HEK293 (cell line): ENCODE measurements around the gene GPRASP3.

Experiments
- CTCF ChIA-PET: fragments of 350-600 bp; formaldehyde crosslinking; extraction: SDS; loops from one replicate; lab custom pipeline; 2021; ENCODE audit warnings: antibody characterized with exemption; lab: Yijun Ruan, JAX
- POLR2A ChIA-PET: fragments of 300-600 bp; formaldehyde crosslinking; extraction: SDS; loops from one replicate; lab custom pipeline; 2020; ENCODE audit warnings: antibody characterized with exemption, inconsistent platforms; lab: Yijun Ruan, JAX
- H3K27ac ChIP-seq: fragments of 200-500 bp; sonication (Bioruptor generic); 2 replicates; pipeline ENCODE4 v1.5.1; 2014; ENCODE audit warnings: low read depth, low read length, control low read depth, inconsistent platforms; ENCODE audit errors: extremely low read depth
- H3K36me3 ChIP-seq, 2 experiments: fragments of 200-500 bp in 1 of 2; sonication (Bioruptor generic) in 1 of 2; 1 replicate in 1 of 2; 2 replicates in 1 of 2; pipeline ENCODE4 v1.5.1; 2014 to 2017; ENCODE audit warnings: inconsistent platforms in 2 of 2, low read length in 2 of 2; ENCODE audit not compliant: control insufficient read depth in 2 of 2, insufficient read depth in 1 of 2
- H3K4me1 ChIP-seq: fragments of 200-500 bp; sonication (Bioruptor generic); 2 replicates; pipeline ENCODE4 v1.5.1; 2014; ENCODE audit warnings: mild to moderate bottlenecking, low read length, inconsistent platforms; ENCODE audit not compliant: control insufficient read depth, insufficient read depth
- H3K4me3 ChIP-seq: 2 replicates; pipeline ENCODE4 v1.5.1; 2011; ENCODE audit warnings: low read depth, mild to moderate bottlenecking, control low read depth, low read length, moderate library complexity
- H3K9me3 ChIP-seq: fragments of 200-500 bp; sonication (Bioruptor generic); 2 replicates; pipeline ENCODE4 v1.5.1; 2014; ENCODE audit warnings: low read depth, low read length, inconsistent platforms; ENCODE audit not compliant: control insufficient read depth, insufficient read depth
- GFI1B ChIP-seq: fragments of 450-650 bp; formaldehyde crosslinking; IDR thresholded peaks from 2 replicates; pipeline ENCODE4 v1.5.1; 2016; ENCODE audit warnings: missing biosample characterization, missing genetic modification characterization
- KLF1 ChIP-seq: fragments of 450-650 bp; formaldehyde crosslinking; IDR thresholded peaks from 2 replicates; pipeline ENCODE4 v1.5.1; 2016; ENCODE audit warnings: missing biosample characterization, missing genetic modification characterization
- KLF16 ChIP-seq: fragments of 450-650 bp; formaldehyde crosslinking; IDR thresholded peaks from 2 replicates; pipeline ENCODE4 v1.5.1; 2017; ENCODE audit warnings: missing biosample characterization, missing genetic modification characterization
- KLF7 ChIP-seq: fragments of 450-650 bp; formaldehyde crosslinking; IDR thresholded peaks from 2 replicates; pipeline ENCODE4 v1.5.1; 2016; ENCODE audit warnings: missing biosample characterization, missing genetic modification characterization, borderline replicate concordance
- MYNN ChIP-seq: fragments of 450-650 bp; formaldehyde crosslinking; IDR thresholded peaks from 2 replicates; pipeline ENCODE4 v1.5.1; 2016; ENCODE audit warnings: missing biosample characterization, missing genetic modification characterization, borderline replicate concordance
- PRDM1 ChIP-seq: fragments of 450-650 bp; formaldehyde crosslinking; IDR thresholded peaks from 2 replicates; pipeline ENCODE4; 2016; ENCODE audit warnings: missing biosample characterization, missing genetic modification characterization
- REPIN1 ChIP-seq: fragments of 450-650 bp; formaldehyde crosslinking; IDR thresholded peaks from 2 replicates; pipeline ENCODE4 v1.5.1; 2017; ENCODE audit warnings: missing biosample characterization, missing genetic modification characterization, low read depth
- SP3 ChIP-seq: fragments of 450-650 bp; formaldehyde crosslinking; IDR thresholded peaks from 2 replicates; pipeline ENCODE4 v1.5.1; 2016; ENCODE audit warnings: missing biosample characterization, missing genetic modification characterization
- ZBTB1 ChIP-seq: fragments of 450-650 bp; formaldehyde crosslinking; IDR thresholded peaks from 2 replicates; pipeline ENCODE4 v1.5.1; 2016; ENCODE audit warnings: missing biosample characterization, missing genetic modification characterization
- ZFP37 ChIP-seq: fragments of 450-650 bp; formaldehyde crosslinking; IDR thresholded peaks from 2 replicates; pipeline ENCODE4 v1.5.1; 2016; ENCODE audit warnings: missing biosample characterization, missing genetic modification characterization
- ZNF10 ChIP-seq: fragments of 450-650 bp; formaldehyde crosslinking; IDR thresholded peaks from 2 replicates; pipeline ENCODE4 v1.5.1; 2017; ENCODE audit warnings: missing biosample characterization, missing genetic modification characterization
- ZNF140 ChIP-seq: fragments of 450-650 bp; formaldehyde crosslinking; IDR thresholded peaks from 2 replicates; pipeline ENCODE4 v1.5.1; 2016; ENCODE audit warnings: missing biosample characterization, missing genetic modification characterization
- ZNF155 ChIP-seq: fragments of 450-650 bp; formaldehyde crosslinking; IDR thresholded peaks from 2 replicates; pipeline ENCODE4 v1.5.1; 2016; ENCODE audit warnings: missing biosample characterization, missing genetic modification characterization
- ZNF202 ChIP-seq: fragments of 450-650 bp; formaldehyde crosslinking; IDR thresholded peaks from 2 replicates; pipeline ENCODE4 v1.5.1; 2016; ENCODE audit warnings: missing biosample characterization, missing genetic modification characterization, borderline replicate concordance
- ZNF214 ChIP-seq: fragments of 450-650 bp; formaldehyde crosslinking; IDR thresholded peaks from 2 replicates; pipeline ENCODE4 v1.5.1; 2017; ENCODE audit warnings: missing biosample characterization, mild to moderate bottlenecking, missing genetic modification characterization, borderline replicate concordance
- ZNF350 ChIP-seq: fragments of 450-650 bp; formaldehyde crosslinking; IDR thresholded peaks from 2 replicates; pipeline ENCODE4 v1.5.0; 2017; ENCODE audit warnings: missing biosample characterization, mild to moderate bottlenecking, missing genetic modification characterization
- ZNF37A ChIP-seq: fragments of 450-650 bp; IDR thresholded peaks from 2 replicates; pipeline ENCODE4 v1.5.1; 2018; ENCODE audit warnings: missing biosample characterization, missing genetic modification characterization
- ZNF394 ChIP-seq: fragments of 450-650 bp; formaldehyde crosslinking; IDR thresholded peaks from 2 replicates; pipeline ENCODE4 v1.5.1; 2016; ENCODE audit warnings: missing biosample characterization, missing genetic modification characterization, mild to moderate bottlenecking, moderate library complexity, borderline replicate concordance
- ZNF530 ChIP-seq: fragments of 450-650 bp; formaldehyde crosslinking; IDR thresholded peaks from 2 replicates; pipeline ENCODE4 v1.5.1; 2016; ENCODE audit warnings: low read depth, missing biosample characterization, missing genetic modification characterization
- ZNF548 ChIP-seq: fragments of 450-650 bp; formaldehyde crosslinking; IDR thresholded peaks from 2 replicates; pipeline ENCODE4 v1.5.1; 2016; ENCODE audit warnings: missing biosample characterization, missing genetic modification characterization
- ZNF785 ChIP-seq: fragments of 450-650 bp; formaldehyde crosslinking; IDR thresholded peaks from 2 replicates; pipeline ENCODE4 v1.5.1; 2016; ENCODE audit warnings: missing biosample characterization, missing genetic modification characterization
- TF ChIP-seq, protein P1 (sequence below): fragments of 450-650 bp; formaldehyde crosslinking; conservative IDR thresholded peaks from 2 replicates; pipeline ENCODE4 v1.5.1; 2016; ENCODE audit warnings: low read depth, missing biosample characterization, missing genetic modification characterization
- TF ChIP-seq, protein P2 (sequence below): fragments of 450-650 bp; formaldehyde crosslinking; IDR thresholded peaks from 2 replicates; pipeline ENCODE4 v1.5.1; 2017; ENCODE audit warnings: missing biosample characterization, missing genetic modification characterization
- TF ChIP-seq, protein P3 (sequence below): fragments of 450-650 bp; formaldehyde crosslinking; IDR thresholded peaks from 2 replicates; pipeline ENCODE4 v1.5.1; 2016; ENCODE audit warnings: missing biosample characterization, missing genetic modification characterization
- TF ChIP-seq, protein P4 (sequence below): fragments of 450-650 bp; formaldehyde crosslinking; IDR thresholded peaks from 2 replicates; pipeline ENCODE4 v1.5.1; 2016; ENCODE audit warnings: missing biosample characterization, missing genetic modification characterization
- TF ChIP-seq, protein P5 (sequence below): fragments of 450-650 bp; formaldehyde crosslinking; IDR thresholded peaks from 2 replicates; pipeline ENCODE4 v1.5.1; 2016; ENCODE audit warnings: missing biosample characterization, missing genetic modification characterization

GPRASP3 gene

DNA sequence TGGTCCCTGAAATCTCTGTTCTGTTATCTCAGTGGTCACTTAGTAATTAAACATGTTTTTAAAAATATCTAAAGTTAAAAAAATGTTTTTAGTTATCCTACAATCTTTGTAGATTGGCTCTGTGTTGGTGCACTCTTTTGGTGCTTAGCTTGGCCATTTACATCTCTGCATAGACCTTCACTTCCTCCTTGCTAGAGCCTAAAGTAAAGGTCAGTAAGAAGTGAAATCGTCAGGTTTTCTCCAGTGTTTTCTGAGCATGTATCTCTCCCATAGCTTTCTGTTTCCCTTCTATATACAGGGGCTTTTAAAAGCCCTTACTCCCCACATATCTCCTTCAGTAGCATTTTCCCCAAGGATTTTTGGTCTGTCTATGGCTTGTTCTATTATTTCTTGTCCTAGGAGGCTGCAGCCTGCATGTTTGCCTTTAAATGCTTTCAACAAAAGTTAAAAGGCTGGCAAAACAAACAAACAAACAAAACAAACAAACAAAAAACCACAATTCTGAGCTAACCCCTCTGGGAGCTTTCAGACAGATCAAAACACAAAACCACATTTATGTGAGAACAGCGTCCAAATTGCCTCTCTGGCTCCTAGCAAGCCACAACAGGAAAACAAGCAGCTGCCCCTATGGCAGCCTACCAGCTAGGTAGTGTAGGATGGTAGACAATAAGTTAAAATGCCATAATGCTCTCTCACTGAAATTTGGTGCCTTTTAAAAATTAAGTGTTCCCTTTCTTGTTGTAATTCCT is 35.6 kb upstream of the GPRASP3 start:
- Histone ChIP-seq H3K36me3 (no peaks in the 10 kb centered on the region), H3K9me3 (0 out of 2 replicates have a peak, but pooled peaks cover 3% of the 10 kb centered on the region), H3K4me1 (no peaks in the 10 kb centered on the region), H3K4me3 (no peak overlapping the region), H3K27ac (no peak overlapping the region)
- ChIA-PET CTCF (no interaction called here), POLR2A (no interaction called here)
- TF ChIP-seq, protein P1, sequence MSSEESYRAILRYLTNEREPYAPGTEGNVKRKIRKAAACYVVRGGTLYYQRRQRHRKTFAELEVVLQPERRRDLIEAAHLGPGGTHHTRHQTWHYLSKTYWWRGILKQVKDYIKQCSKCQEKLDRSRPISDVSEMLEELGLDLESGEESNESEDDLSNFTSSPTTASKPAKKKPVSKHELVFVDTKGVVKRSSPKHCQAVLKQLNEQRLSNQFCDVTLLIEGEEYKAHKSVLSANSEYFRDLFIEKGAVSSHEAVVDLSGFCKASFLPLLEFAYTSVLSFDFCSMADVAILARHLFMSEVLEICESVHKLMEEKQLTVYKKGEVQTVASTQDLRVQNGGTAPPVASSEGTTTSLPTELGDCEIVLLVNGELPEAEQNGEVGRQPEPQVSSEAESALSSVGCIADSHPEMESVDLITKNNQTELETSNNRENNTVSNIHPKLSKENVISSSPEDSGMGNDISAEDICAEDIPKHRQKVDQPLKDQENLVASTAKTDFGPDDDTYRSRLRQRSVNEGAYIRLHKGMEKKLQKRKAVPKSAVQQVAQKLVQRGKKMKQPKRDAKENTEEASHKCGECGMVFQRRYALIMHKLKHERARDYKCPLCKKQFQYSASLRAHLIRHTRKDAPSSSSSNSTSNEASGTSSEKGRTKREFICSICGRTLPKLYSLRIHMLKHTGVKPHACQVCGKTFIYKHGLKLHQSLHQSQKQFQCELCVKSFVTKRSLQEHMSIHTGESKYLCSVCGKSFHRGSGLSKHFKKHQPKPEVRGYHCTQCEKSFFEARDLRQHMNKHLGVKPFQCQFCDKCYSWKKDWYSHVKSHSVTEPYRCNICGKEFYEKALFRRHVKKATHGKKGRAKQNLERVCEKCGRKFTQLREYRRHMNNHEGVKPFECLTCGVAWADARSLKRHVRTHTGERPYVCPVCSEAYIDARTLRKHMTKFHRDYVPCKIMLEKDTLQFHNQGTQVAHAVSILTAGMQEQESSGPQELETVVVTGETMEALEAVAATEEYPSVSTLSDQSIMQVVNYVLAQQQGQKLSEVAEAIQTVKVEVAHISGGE (tag by site-specific recombination): no peak
- no peak for TF ChIP-seq ZNF350 (tag by site-specific recombination)
- TF ChIP-seq, protein P2, sequence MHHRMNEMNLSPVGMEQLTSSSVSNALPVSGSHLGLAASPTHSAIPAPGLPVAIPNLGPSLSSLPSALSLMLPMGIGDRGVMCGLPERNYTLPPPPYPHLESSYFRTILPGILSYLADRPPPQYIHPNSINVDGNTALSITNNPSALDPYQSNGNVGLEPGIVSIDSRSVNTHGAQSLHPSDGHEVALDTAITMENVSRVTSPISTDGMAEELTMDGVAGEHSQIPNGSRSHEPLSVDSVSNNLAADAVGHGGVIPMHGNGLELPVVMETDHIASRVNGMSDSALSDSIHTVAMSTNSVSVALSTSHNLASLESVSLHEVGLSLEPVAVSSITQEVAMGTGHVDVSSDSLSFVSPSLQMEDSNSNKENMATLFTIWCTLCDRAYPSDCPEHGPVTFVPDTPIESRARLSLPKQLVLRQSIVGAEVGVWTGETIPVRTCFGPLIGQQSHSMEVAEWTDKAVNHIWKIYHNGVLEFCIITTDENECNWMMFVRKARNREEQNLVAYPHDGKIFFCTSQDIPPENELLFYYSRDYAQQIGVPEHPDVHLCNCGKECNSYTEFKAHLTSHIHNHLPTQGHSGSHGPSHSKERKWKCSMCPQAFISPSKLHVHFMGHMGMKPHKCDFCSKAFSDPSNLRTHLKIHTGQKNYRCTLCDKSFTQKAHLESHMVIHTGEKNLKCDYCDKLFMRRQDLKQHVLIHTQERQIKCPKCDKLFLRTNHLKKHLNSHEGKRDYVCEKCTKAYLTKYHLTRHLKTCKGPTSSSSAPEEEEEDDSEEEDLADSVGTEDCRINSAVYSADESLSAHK (tag by site-specific recombination): no peak
- TF ChIP-seq ZNF785 (tag by site-specific recombination): no peak
- TF ChIP-seq ZFP37 (tag by site-specific recombination): no peak
- TF ChIP-seq ZNF37A: no peak
- TF ChIP-seq, protein P3, sequence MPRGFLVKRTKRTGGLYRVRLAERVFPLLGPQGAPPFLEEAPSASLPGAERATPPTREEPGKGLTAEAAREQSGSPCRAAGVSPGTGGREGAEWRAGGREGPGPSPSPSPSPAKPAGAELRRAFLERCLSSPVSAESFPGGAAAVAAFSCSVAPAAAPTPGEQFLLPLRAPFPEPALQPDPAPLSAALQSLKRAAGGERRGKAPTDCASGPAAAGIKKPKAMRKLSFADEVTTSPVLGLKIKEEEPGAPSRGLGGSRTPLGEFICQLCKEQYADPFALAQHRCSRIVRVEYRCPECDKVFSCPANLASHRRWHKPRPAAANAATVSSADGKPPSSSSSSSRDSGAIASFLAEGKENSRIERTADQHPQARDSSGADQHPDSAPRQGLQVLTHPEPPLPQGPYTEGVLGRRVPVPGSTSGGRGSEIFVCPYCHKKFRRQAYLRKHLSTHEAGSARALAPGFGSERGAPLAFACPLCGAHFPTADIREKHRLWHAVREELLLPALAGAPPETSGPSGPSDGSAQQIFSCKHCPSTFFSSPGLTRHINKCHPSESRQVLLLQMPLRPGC: no peak
- TF ChIP-seq KLF16 (tag by site-specific recombination): no peak
- no peak for TF ChIP-seq ZBTB1 (tag by site-specific recombination)
- TF ChIP-seq, all 188 proteins: peak for 0

DNA sequence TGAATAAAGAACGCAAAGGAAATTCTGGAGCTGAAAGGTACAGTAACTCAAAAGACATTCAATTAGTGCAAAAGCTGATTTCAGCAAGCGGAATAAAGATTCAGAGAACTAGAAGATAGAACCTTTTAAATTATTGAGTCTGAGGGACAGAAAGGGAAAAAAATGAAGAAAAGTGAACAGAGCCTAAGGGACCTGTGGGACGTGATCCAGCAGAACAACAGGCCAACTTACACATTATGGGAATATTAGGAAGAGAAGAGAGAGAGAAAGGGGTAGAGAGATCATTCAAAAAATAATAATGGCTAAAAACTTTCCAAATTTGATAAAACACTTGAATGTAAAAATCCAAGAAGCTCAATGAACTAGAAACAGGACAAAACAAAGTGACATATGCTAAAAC is 25.8 kb upstream of the GPRASP3 start:
- POLR2A ChIA-PET: no interaction called here
- Histone ChIP-seq H3K9me3 (no peaks in the 10 kb centered on the region), H3K27ac (no peak overlapping the region), H3K4me1 (no peaks in the 10 kb centered on the region), H3K4me3 (no peak overlapping the region), H3K36me3 (no peaks in the 10 kb centered on the region)
- CTCF ChIA-PET: no interaction called here
- no peak for TF ChIP-seq MYNN (tag by site-specific recombination)
- no peak for TF ChIP-seq ZNF530 (tag by site-specific recombination)
- no peak for TF ChIP-seq KLF7 (tag by site-specific recombination)
- no peak for TF ChIP-seq SP3 (tag by site-specific recombination)
- no peak for TF ChIP-seq ZNF350 (tag by site-specific recombination)
- TF ChIP-seq ZNF202: no peak
- TF ChIP-seq ZNF548 (tag by site-specific recombination): no peak
- no peak for TF ChIP-seq ZNF155 (tag by site-specific recombination)
- no peak for TF ChIP-seq ZNF10 (tag by site-specific recombination)
- no peak for TF ChIP-seq ZNF394
- TF ChIP-seq, protein P4, sequence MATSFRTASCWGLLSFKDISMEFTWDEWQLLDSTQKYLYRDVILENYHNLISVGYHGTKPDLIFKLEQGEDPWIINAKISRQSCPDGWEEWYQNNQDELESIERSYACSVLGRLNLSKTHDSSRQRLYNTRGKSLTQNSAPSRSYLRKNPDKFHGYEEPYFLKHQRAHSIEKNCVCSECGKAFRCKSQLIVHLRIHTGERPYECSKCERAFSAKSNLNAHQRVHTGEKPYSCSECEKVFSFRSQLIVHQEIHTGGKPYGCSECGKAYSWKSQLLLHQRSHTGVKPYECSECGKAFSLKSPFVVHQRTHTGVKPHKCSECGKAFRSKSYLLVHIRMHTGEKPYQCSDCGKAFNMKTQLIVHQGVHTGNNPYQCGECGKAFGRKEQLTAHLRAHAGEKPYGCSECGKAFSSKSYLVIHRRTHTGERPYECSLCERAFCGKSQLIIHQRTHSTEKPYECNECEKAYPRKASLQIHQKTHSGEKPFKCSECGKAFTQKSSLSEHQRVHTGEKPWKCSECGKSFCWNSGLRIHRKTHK (tag by site-specific recombination): no peak
- TF ChIP-seq ZNF140 (tag by site-specific recombination): no peak
- no peak for TF ChIP-seq KLF1
- TF ChIP-seq REPIN1 (tag by site-specific recombination): no peak
- no peak for TF ChIP-seq PRDM1 (tag by site-specific recombination)
- TF ChIP-seq GFI1B (tag by site-specific recombination): no peak
- TF ChIP-seq ZNF214 (tag by site-specific recombination): no peak
- TF ChIP-seq, protein P5, sequence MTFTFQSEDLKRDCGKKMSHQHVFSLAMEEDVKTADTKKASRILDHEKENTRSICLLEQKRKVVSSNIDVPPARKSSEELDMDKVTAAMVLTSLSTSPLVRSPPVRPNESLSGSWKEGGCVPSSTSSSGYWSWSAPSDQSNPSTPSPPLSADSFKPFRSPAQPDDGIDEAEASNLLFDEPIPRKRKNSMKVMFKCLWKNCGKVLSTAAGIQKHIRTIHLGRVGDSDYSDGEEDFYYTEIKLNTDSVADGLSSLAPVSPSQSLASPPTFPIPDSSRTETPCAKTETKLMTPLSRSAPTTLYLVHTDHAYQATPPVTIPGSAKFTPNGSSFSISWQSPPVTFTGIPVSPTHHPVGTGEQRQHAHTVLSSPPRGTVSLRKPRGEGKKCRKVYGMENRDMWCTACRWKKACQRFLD: no peak
